T-helper 9 cell (primary cell): ENCODE measurements around the gene POU2F3.

Experiments
- DNase-seq: peaks from one replicate; pipeline ENCODE4 v3.0.0-alpha.2; 2020
- total RNA-seq, 2 donors: gene quantifications; one replicate each; lab custom pipeline; 2026; lab: John Stamatoyannopoulos, UW

The POU2F3 gene
- 0 reads per million in 2 donors for total RNA-seq

- DNase-seq = no peak
Measured at GRCh38 chr11:120239713-120240640, at the start of gene POU2F3. POU2F3 (plus strand) TSS chr11:120240140; CDS start chr11:120240344, 204 bp downstream.

- no peak for DNase-seq
Measured at GRCh38 chr11:120191058-120191457, 48.9 kb upstream of the POU2F3 start.

GRCh38 chr11:120192831-120193625, 46.9 kb upstream of the POU2F3 start:
- no peak for DNase-seq

- DNase-seq = no peak
Measured at GRCh38 chr11:120194166-120194565, 45.8 kb upstream of the POU2F3 start.

- DNase-seq = no peak
Measured at GRCh38 chr11:120195601-120196320, 44.2 kb upstream of the POU2F3 start.

DNA sequence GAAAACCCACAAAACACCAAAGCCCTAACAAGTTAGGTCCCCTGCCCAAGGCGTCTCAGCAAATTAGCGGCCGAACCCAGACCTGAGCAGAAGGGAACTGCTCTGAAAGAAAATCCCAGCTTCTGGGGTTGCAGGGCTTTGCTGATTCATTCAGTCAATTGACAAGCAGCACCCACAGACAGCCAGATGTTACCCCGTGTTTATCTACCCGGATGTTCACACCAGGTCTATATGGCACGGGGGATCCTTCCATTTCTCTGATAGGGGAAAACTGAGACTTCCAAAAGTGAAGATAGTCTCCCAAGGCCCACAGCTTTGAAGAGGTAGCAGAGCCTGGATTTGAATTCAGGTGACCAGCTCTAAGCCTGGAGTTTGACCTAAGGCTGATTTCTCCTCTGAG, 43.1 kb upstream of the POU2F3 start:
- no peak for DNase-seq

DNA sequence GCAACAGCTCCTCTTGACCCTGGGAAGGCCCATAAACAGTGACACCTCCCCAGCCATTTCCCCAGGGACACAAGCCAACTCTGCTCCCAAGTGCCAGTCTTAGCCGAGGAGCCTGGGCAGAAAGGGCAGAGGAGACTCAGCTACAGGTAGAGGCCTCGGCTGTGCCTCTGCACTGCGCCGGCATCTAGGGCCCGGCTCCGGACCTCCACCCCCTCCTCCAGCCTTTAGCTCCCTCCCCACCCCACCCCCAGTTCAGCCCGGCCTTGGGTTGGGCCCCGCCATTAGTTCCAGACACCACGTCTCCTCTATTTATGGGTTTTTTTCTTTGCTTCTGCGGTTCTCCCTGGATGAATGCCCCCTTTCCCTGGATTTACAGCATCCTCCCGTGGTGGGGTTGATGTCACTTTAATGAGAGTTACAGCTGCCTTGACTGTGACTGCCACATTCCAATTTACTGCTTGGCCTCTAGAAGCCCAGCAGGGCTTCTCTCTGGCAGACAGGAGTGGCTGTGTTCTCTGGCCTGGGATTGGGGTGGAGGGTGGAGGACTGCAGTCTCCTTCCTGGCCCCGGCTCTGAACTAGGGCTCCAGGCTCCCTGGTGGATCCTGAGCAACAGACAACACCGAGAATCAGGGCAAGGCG, 42.6 kb upstream of the POU2F3 start:
- DNase-seq = no peak

DNA sequence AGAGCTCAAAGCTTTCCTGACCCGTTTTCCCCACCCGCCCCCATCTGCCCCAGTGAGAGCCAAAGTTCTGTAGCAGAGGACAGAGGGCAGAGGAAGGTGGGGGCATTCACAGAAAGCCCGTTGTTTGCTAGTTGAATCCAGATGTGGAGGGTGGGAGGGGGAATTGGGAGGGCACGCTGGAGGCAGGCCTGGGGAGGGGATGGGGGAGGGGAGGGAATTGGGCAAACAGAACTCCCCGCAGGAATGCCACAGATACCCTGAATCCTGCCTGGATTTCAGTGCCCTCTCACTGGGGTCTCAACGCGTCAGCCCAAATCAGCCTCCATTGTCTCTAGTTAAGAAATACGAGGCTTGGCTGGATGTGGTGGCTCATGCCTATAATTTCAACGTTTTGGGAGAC, 42.0 kb upstream of the POU2F3 start:
- no peak for DNase-seq

GRCh38 chr11:120198403-120198786, 41.5 kb upstream of the POU2F3 start:
- DNase-seq = no peak

DNA sequence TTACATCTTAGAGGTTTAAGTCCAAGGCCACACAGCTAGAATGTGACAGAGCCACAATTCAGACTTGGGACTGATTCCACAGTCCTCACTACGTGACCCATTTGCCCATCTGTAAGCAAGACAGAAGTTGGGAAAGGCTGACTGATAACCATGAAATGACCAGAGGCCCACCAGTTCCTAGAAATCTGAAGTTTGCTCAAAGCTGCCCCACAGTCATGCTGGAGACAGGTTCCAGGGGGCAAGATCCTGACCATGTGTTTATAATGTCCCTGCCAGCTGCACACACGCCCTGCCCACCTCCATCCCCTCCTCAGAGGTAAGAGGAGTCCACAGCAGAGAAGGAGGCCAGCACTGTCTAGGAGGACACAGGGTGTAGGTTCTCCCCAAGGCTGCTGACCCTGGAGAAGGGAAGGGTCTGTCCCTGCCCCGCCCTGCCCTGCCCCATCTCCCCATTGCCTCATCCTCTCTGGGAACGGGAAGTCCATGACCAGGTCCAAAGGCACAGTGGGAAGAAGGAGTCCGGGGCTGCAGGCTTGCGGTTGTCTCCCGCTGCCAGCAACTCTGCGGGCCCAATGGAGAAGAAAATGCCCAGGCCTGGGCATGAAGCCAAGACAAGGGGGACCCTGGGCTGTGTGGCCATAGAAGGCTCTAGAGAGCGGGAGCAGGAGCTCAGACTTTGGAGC, 41.0 kb upstream of the POU2F3 start:
- no peak for DNase-seq

- DNase-seq = no peak
Measured at GRCh38 chr11:120199613-120200012, 40.3 kb upstream of the POU2F3 start.

DNA sequence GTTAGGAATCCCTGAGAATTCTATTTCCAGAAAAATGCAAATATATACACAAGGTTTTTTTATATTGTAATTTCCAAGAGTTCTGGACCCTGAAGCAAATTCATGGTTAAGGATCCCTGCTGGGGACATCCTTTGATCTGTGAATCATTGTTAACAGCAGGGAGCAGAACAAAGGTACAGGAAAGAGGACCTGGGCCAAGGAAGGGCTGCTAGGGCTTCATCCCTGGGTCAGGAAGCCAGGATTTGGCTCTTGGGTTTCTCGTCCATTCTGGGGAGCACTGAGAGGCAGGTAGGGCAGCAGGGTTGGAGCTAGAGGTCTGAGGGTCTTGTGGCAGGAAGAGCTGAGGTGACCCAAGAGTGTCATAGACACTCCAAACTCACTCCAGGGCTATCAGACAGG, 39.3 kb upstream of the POU2F3 start:
- DNase-seq = no peak

DNA sequence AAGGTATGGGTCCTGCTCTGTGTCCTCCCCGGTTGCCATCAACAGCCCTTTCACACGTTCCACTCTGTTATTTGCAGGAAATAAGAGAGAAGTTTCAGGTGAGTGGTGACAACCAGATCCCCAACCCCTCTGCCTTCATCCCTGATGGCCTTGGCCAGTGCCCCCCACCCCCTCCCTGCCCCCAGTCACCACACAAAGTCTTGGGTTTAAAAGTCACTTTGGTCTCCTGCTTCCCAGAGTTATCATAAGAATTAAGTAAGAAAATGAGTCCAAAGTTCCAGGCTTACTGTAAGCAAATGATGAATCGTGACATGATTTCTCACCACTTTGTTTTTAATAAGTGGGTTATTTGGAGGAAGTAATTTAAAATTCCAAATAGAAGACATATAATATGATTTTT, 38.3 kb upstream of the POU2F3 start:
- no peak for DNase-seq

DNA sequence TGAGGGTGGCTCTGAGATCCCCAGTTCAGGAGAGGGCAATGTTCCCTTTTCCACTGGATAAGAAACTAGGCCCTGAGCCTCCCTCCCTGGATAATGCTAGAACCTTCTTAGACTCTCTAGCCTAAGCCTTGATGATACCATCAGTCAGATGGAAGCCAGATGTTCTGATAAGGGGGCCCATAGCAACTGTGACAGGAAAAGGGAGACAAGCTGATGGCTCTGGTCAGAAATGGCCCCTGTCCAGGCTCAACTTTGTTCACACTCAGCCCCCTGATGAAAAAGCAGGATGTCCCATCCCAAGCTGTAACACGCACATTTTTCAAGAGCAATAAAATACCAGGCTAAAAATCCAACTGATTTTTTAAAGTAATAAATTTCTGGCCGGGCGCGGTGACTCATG, 36.3 kb upstream of the POU2F3 start:
- no peak for DNase-seq

GRCh38 chr11:120205596-120206161, 34.3 kb upstream of the POU2F3 start:
- no peak for DNase-seq

- DNase-seq = no peak
Measured at GRCh38 chr11:120207512-120207911, 32.4 kb upstream of the POU2F3 start.

DNA sequence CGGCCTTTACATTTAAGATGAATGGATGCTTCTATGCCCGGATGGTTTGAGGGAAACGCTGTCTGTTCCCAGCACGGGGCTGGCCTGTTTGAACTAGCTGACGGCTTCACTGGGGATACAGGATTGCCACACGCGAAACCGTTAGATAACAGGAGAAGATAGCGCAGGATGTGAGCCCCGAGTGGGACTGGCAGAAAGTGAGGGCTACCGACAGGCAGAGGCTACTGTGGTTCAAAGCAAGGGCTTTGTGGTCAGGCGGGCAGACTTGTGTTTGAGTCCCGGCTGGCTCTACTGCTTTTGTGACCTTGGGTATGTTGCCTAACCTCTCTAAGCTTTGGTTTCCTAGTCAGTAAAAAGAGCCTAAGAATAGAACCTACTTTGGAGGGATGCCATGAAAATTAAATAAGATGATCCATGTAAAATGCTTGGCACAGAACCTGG, 31.9 kb upstream of the POU2F3 start:
- DNase-seq = no peak

- DNase-seq = no peak
Measured at GRCh38 chr11:120208777-120209176, 31.2 kb upstream of the POU2F3 start.

GRCh38 chr11:120209746-120210625, 30.0 kb upstream of the POU2F3 start:
- no peak for DNase-seq
